HEK293 (cell line): ENCODE results near the gene SYNE1.

Experiments used
- HOXD13 ChIP-seq: sonication (generic); formaldehyde crosslinking; IDR thresholded peaks from 2 replicates; pipeline ENCODE4 v1.8.0; 2022; ENCODE audit warnings: missing genetic modification reagents, borderline replicate concordance
- TF ChIP-seq, protein P1 (sequence below): fragments of 450-650 bp; formaldehyde crosslinking; IDR thresholded peaks from 2 replicates; pipeline ENCODE4 v1.5.1; 2016; ENCODE audit warnings: missing biosample characterization, missing genetic modification characterization

DNA sequence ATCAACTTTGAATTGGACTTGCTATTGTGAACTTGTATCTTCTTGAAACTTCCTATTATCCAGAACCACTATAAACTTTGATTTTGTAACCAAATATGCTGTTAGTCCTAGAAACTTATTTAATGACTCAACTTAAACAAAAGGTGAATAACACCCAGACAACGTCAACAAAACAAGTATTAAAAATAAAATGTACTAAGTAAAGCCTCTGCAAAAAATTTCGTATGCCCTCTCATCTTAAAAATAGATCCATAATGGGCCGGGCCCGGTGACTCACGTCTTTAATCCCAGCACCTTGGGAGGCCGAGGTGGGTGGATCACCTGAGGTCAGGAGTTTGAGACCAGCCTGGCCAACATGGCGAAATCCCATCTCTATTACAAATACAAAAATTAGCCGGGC, 428.0 kb downstream of the SYNE1 start:
- no peak for TF ChIP-seq HOXD13 (CRISPR knock-in tag)
- TF ChIP-seq, protein P1, sequence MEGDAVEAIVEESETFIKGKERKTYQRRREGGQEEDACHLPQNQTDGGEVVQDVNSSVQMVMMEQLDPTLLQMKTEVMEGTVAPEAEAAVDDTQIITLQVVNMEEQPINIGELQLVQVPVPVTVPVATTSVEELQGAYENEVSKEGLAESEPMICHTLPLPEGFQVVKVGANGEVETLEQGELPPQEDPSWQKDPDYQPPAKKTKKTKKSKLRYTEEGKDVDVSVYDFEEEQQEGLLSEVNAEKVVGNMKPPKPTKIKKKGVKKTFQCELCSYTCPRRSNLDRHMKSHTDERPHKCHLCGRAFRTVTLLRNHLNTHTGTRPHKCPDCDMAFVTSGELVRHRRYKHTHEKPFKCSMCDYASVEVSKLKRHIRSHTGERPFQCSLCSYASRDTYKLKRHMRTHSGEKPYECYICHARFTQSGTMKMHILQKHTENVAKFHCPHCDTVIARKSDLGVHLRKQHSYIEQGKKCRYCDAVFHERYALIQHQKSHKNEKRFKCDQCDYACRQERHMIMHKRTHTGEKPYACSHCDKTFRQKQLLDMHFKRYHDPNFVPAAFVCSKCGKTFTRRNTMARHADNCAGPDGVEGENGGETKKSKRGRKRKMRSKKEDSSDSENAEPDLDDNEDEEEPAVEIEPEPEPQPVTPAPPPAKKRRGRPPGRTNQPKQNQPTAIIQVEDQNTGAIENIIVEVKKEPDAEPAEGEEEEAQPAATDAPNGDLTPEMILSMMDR (tag by site-specific recombination) = no peak
